Measurements from ENCODE around the gene PTPRT. TPM values are rescaled to one million over a fixed set of nuclear protein-coding genes. Genes with fewer than 3 reads are reported as not detected.

Gene PTPRT
- total RNA-seq, 2 donors from 2014 or later = 0.20 to 0.52 TPM

- intact Hi-C loops (cut with DNase I, micrococcal nuclease) = no loop called here
- ATAC-seq (no peak), DNase-seq (no peak)
Observed at GRCh38 chr20:43151256-43151655, 38.5 kb downstream of the PTPRT start.

GRCh38 chr20:43140726-43141125 lies 49.0 kb downstream of the PTPRT start:
- intact Hi-C loops (cut with DNase I, micrococcal nuclease) = no loop called here
- no peak for DNase-seq
- no peak for ATAC-seq

GRCh38 chr20:43138061-43138770 lies 51.5 kb downstream of the PTPRT start:
- DNase-seq (no peak), ATAC-seq (no peak)
- intact Hi-C loops (cut with DNase I, micrococcal nuclease) = no loop called here

- intact Hi-C loops (cut with DNase I, micrococcal nuclease) = no loop called here
- DNase-seq (no peak), ATAC-seq (no peak)
Observed at GRCh38 chr20:43137160-43137559, 52.5 kb downstream of the PTPRT start.

- ATAC-seq (no peak), DNase-seq (no peak)
- intact Hi-C loops (cut with DNase I, micrococcal nuclease) = no loop called here
Observed at GRCh38 chr20:43124241-43124640, 65.5 kb downstream of the PTPRT start.

GRCh38 chr20:43123180-43123579 lies 66.5 kb downstream of the PTPRT start:
- intact Hi-C loops (cut with DNase I, micrococcal nuclease) = no loop called here
- ATAC-seq = no peak
- no peak for DNase-seq

- ATAC-seq (no peak), DNase-seq (no peak)
- intact Hi-C loops (cut with DNase I, micrococcal nuclease) = no loop called here
Observed at GRCh38 chr20:43119720-43120119, 70.0 kb downstream of the PTPRT start.

GRCh38 chr20:43102394-43102793 lies 87.3 kb downstream of the PTPRT start:
- intact Hi-C loops (cut with DNase I, micrococcal nuclease) = no loop called here
- DNase-seq (no peak), ATAC-seq (no peak)

- ATAC-seq (no peak), DNase-seq (no peak)
- intact Hi-C loops (cut with DNase I, micrococcal nuclease) = no loop called here
Observed at GRCh38 chr20:43096931-43097260, 92.8 kb downstream of the PTPRT start.

- ATAC-seq (no peak), DNase-seq (no peak)
- intact Hi-C loops (cut with DNase I, micrococcal nuclease) = no loop called here
Observed at GRCh38 chr20:43096126-43096930, 93.4 kb downstream of the PTPRT start.

GRCh38 chr20:43095034-43095433 lies 94.7 kb downstream of the PTPRT start:
- ATAC-seq (no peak), DNase-seq (no peak)
- intact Hi-C loops (cut with DNase I, micrococcal nuclease) = no loop called here

- intact Hi-C loops (cut with DNase I, micrococcal nuclease) = no loop called here
- ATAC-seq (no peak), DNase-seq (no peak)
Observed at GRCh38 chr20:43092386-43093088, 97.2 kb downstream of the PTPRT start.

GRCh38 chr20:43068482-43068881 lies 121.2 kb downstream of the PTPRT start:
- intact Hi-C loops (cut with DNase I, micrococcal nuclease) = no loop called here
- ATAC-seq (no peak), DNase-seq (no peak)

GRCh38 chr20:43066125-43066524 lies 123.6 kb downstream of the PTPRT start:
- ATAC-seq (no peak), DNase-seq (no peak)
- intact Hi-C loops (cut with DNase I, micrococcal nuclease) = no loop called here

- intact Hi-C loops (cut with DNase I, micrococcal nuclease) = no loop called here
- ATAC-seq (no peak), DNase-seq (no peak)
Observed at GRCh38 chr20:43065299-43065698, 124.4 kb downstream of the PTPRT start.

GRCh38 chr20:43058077-43058476 lies 131.6 kb downstream of the PTPRT start:
- intact Hi-C loops (cut with DNase I, micrococcal nuclease) = no loop called here
- DNase-seq (no peak), ATAC-seq (no peak)

- intact Hi-C loops (cut with DNase I, micrococcal nuclease) = no loop called here
- DNase-seq (no peak), ATAC-seq (no peak)
Observed at GRCh38 chr20:43057317-43057716, 132.4 kb downstream of the PTPRT start.

GRCh38 chr20:43055181-43055884 lies 134.4 kb downstream of the PTPRT start:
- intact Hi-C loops (cut with DNase I, micrococcal nuclease) = no loop called here
- no peak for DNase-seq

GRCh38 chr20:43052532-43052931 lies 137.2 kb downstream of the PTPRT start:
- ATAC-seq (no peak), DNase-seq (no peak)
- intact Hi-C loops (cut with DNase I, micrococcal nuclease) = no loop called here

More at GRCh38 chr20:43055181-43055884, 134.4 kb downstream of the PTPRT start:
- ATAC-seq = no peak
